GM23248 (cell line): ENCODE results near the gene CDC45. TPM values are rescaled to one million over a fixed set of nuclear protein-coding genes. Genes with fewer than 3 reads are reported as not detected.

Experiments used
- DNase-seq: peaks from one replicate; pipeline ENCODE4 v3.0.0-alpha.2; 2015
- H2AFZ ChIP-seq: fragments of 200-600 bp; sonication (generic); 2 replicates; pipeline ENCODE4 v1.6.1; 2016; ENCODE audit warnings: antibody characterized with exemption
- H3F3A ChIP-seq: fragments of 200-600 bp; sonication (generic); 2 replicates; pipeline ENCODE4 v1.6.1; 2016; ENCODE audit warnings: mild to moderate bottlenecking, antibody characterized with exemption, mixed run types; ENCODE audit not compliant: insufficient read depth
- H3K27ac ChIP-seq: fragments of 200-600 bp; sonication (generic); 2 replicates; pipeline ENCODE4 v1.5.1; 2016; ENCODE audit warnings: mild to moderate bottlenecking
- H3K27me3 ChIP-seq: fragments of 200-600 bp; sonication (generic); replicated peaks from 2 replicates; pipeline ENCODE4 v1.6.1; 2016; ENCODE audit warnings: mild to moderate bottlenecking; ENCODE audit not compliant: insufficient read depth
- H3K36me3 ChIP-seq: fragments of 200-600 bp; sonication (generic); 2 replicates; pipeline ENCODE4 v1.6.1; 2016; ENCODE audit warnings: low read depth, mild to moderate bottlenecking
- H3K4me1 ChIP-seq: fragments of 200-600 bp; sonication (generic); 2 replicates; pipeline ENCODE4 v1.6.1; 2016; ENCODE audit warnings: mild to moderate bottlenecking; ENCODE audit not compliant: insufficient read depth
- H3K4me2 ChIP-seq: fragments of 200-600 bp; sonication (generic); one replicate; pipeline ENCODE4 v1.6.1; 2016; ENCODE audit warnings: mild to moderate bottlenecking; ENCODE audit not compliant: unreplicated experiment
- H3K4me3 ChIP-seq: fragments of 200-600 bp; sonication (generic); 2 replicates; pipeline ENCODE4 v1.5.1; 2016; ENCODE audit warnings: mild to moderate bottlenecking
- H3K79me2 ChIP-seq: fragments of 200-600 bp; sonication (generic); 2 replicates; pipeline ENCODE4 v1.6.1; 2016; ENCODE audit warnings: mild to moderate bottlenecking; ENCODE audit not compliant: insufficient read depth
- H3K9ac ChIP-seq: fragments of 200-600 bp; sonication (generic); 2 replicates; pipeline ENCODE4 v1.6.1; 2016; ENCODE audit warnings: mild to moderate bottlenecking
- H3K9me2 ChIP-seq: fragments of 200-600 bp; sonication (generic); 2 replicates; pipeline ENCODE4 v1.6.1; 2016; ENCODE audit warnings: mixed run types, mild to moderate bottlenecking, moderate library complexity; ENCODE audit not compliant: insufficient read depth
- H3K9me3 ChIP-seq: fragments of 200-600 bp; sonication (generic); one replicate; pipeline ENCODE4 v1.6.1; 2017; ENCODE audit warnings: low read depth
- H4K20me1 ChIP-seq: fragments of 200-600 bp; sonication (generic); 2 replicates; pipeline ENCODE4 v1.6.0; 2016; ENCODE audit not compliant: insufficient read depth
- EZH2 ChIP-seq: fragments of 200-600 bp; sonication (generic); IDR thresholded peaks from 2 replicates; pipeline ENCODE4 v1.6.1; 2018; ENCODE audit warnings: antibody characterized with exemption, mild to moderate bottlenecking; ENCODE audit not compliant: insufficient read depth, poor library complexity, severe bottlenecking
- EZH2phosphoT487 ChIP-seq: fragments of 200-600 bp; sonication (generic); IDR thresholded peaks from 2 replicates; pipeline ENCODE4 v1.6.1; 2018; ENCODE audit warnings: antibody characterized with exemption, moderate library complexity, mild to moderate bottlenecking, low read depth; ENCODE audit not compliant: insufficient read depth
- WGBS, 2 experiments: methylation state at CpG; one replicate each; pipeline ENCODE4 v1.1.6; 2015 to 2017; ENCODE audit warnings: low lambda C conversion rate in 2 of 2, low coverage in 1 of 2; ENCODE audit errors: missing lambda C conversion rate in 2 of 2; 5-methylcytosine and 5-hydroxymethylcytosine counted together
- in situ Hi-C: fragments of 300-500 bp; cut with MboI; formaldehyde crosslinking; loops from 2 replicates; pipeline ENCODE4 v1.15.0; 2020
- polyA plus RNA-seq: library from polyadenylated mRNA; unstranded; fragments of >200 nt; fragmentation: Nextera tagmentation; extraction: Ambion mirVana; gene quantifications from 2 replicates; pipeline ENCODE4 v1.2.1, GENCODE V29; 2016
- total RNA-seq: library from RNA; depleted of rRNA; stranded (reverse); fragments of >200 nt; shearing (Covaris generic); gene quantifications from 2 replicates; pipeline ENCODE4 v1.2.3, GENCODE V29; 2014; rRNA removed

The CDC45 gene
- total and polyA plus RNA-seq, 2 experiments from 2014 or later = 9.5 to 10.1 TPM

- Histone ChIP-seq H4K20me1 (no peaks in the 10 kb centered on the region), H3K27ac (no peak overlapping the region), H3K9me3 (no peaks in the 10 kb centered on the region), H3F3A (peaks cover 14% of the 10 kb centered on the region), H3K9ac (no peak overlapping the region), H3K27me3 (no peaks in the 10 kb centered on the region), H2AFZ (no peak overlapping the region), H3K36me3 (no peaks in the 10 kb centered on the region), H3K4me2 (no peak overlapping the region), H3K4me3 (no peak overlapping the region), H3K4me1 (peaks cover 8% of the 10 kb centered on the region), H3K79me2 (no peaks in the 10 kb centered on the region), H3K9me2 (no peaks in the 10 kb centered on the region)
- in situ Hi-C loops = no loop called here
- DNase-seq = no peak
- 87 to 96% methylated on average over 2 of the region's 2 CpGs for WGBS, 2 experiments
- TF ChIP-seq EZH2 = no peak
- no peak for TF ChIP-seq EZH2phosphoT487
Measured at GRCh38 chr22:19569976-19570375, 90.3 kb downstream of the CDC45 start.

Other genes starting within 250 kb of the CDC45 start
- gene CLTCL1, start 188.2 kb upstream of the CDC45 start, total RNA-seq = 10.2 and 20.0 TPM in 2 replicates
- 8.5 and 8.9 TPM in 2 replicates for gene CLTCL1, start 188.2 kb upstream of the CDC45 start, polyA plus RNA-seq
- 18.6 and 24.2 TPM in 2 replicates for gene HIRA, start 48.2 kb upstream of the CDC45 start, total RNA-seq
- 2.1 and 2.7 TPM in 2 replicates for gene HIRA, start 48.2 kb upstream of the CDC45 start, polyA plus RNA-seq
- 27.3 and 37.6 TPM in 2 replicates for gene MRPL40, start 47.4 kb upstream of the CDC45 start, total RNA-seq
- 80.8 and 81.9 TPM in 2 replicates for gene MRPL40, start 47.4 kb upstream of the CDC45 start, polyA plus RNA-seq
- 14.4 and 15.0 TPM in 2 replicates for gene C22orf39, start 32.2 kb upstream of the CDC45 start, total RNA-seq
- gene C22orf39, start 32.2 kb upstream of the CDC45 start, polyA plus RNA-seq = 21.3 and 22.8 TPM in 2 replicates
- gene UFD1, start 727 bp upstream of the CDC45 start, total RNA-seq = 55.2 and 61.2 TPM in 2 replicates
- 113 and 117 TPM in 2 replicates for gene UFD1, start 727 bp upstream of the CDC45 start, polyA plus RNA-seq
- not detected in 2 replicates for gene CLDN5, start 44.5 kb downstream of the CDC45 start, total RNA-seq
- gene CLDN5, start 44.5 kb downstream of the CDC45 start, polyA plus RNA-seq = not detected in 2 replicates
- 31.5 and 35.3 TPM in 2 replicates for gene SEPTIN5, start 234.6 kb downstream of the CDC45 start, total RNA-seq
- gene SEPTIN5, start 234.6 kb downstream of the CDC45 start, polyA plus RNA-seq = 16.1 and 17.0 TPM in 2 replicates
- 7.1 and 10.2 TPM in 2 replicates for gene GP1BB, start 243.6 kb downstream of the CDC45 start, total RNA-seq
- 3.2 and 4.9 TPM in 2 replicates for gene GP1BB, start 243.6 kb downstream of the CDC45 start, polyA plus RNA-seq